ENCODE data around the gene SERPINB10. TPM values are rescaled to one million over a fixed set of nuclear protein-coding genes. Genes with fewer than 3 reads are reported as not detected.
"Not testable (repeated sequence)": the region's sequence is repeated elsewhere in the genome, so short reads cannot be mapped to it uniquely, and the experiment has no call there.

Gene SERPINB10
- total RNA-seq, 1 experiment from 2014 or later = not detected

DNA sequence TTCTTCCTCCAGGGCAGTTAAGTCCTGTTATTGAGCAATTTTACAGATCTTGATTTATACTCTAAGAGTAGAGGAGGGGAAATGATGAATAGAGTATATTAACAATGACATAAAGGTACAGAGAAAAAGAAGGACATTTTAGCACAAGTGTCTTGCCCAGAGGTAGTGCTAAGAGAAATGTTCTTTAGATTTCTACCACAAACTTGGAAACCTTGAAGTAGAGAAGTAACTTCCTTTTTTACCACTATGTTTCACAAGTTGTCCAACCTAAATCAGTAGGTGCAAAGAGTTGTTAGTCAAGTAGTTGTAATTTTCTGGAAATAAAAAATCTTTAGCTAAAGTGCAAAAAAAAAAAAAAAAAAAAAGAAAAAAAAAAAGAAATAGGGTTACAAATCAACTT lies 21.6 kb downstream of the SERPINB10 start:
- in situ Hi-C loops (cut with HindIII; ENCODE audit: low pct_unique_long_range_greater_than_20kb, low sequenced_read_pairs); DNase-seq (ENCODE audit: low read depth): not testable (repeated sequence)

DNA sequence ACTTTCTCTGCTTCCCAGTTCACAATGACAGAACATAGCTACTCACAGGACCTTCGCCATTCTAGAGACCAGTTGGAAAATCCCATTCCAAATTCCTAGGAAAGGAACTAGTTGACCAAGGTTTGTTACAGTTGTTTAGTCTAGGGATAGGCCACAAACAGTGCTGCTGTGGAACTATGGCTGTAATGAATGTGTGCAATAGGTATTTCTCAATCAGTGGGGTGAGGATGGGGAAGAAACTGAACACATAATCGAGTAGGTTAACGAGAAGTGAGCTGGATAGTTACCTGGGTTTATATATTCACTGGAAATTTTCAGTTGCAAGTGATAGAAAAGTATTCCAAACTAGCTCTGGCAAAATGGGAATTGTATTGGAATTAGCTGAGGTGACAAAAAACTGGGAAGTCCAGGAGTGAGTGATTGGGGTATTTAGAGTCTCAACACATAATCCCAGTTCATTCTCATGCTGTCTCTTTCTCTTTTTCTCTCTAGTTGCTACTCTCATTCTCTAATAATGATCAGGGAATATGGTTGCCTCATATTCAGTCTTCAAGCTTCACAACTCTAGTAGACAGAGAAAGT lies 23.1 kb downstream of the SERPINB10 start:
- in situ Hi-C loops (cut with HindIII; ENCODE audit: low pct_unique_long_range_greater_than_20kb, low sequenced_read_pairs) = no loop called here

DNA sequence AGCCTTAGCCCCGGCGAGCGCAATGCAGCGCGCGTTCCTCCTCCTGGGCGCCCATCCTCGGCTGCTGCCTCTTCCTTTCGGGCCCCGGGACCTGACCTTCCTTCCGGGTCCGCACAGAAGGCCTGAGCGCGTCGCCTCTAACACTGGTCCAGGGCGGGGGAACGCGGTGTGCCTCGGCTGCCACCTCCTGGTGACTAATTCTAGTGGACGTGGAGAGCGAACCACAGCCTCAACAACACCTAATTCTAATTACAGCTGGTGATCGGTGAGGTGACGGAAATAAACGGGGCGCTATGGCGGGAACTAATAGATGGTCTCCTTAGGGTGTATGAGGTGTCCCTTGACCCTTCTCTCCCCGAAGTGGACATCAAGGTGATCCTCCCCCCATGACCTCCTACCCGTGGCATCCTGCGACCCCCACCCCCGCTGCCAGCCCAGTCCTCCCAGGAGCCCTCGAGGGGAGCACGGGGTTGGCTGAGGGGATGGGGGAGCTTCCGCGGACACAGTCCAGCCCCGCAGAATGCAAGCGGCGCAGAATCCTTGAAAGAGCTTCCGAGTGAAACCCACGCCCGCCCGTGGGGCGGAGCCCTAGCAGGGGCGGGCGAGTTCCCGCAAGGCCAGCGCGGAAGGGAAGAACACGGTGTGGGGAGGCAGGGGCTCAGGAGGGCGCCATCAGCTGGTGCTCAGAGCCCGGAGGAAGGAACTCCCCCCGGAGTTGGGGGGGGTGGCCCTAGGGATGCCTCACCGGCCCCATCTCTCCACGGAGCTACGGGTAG lies 28.6 kb downstream of the SERPINB10 start:
- in situ Hi-C loops (cut with HindIII; ENCODE audit: low pct_unique_long_range_greater_than_20kb, low sequenced_read_pairs) = no loop called here
- peak; percentile 47 for DNase-seq (ENCODE audit: low read depth)

More for the DNA sequence above, 23.1 kb downstream of the SERPINB10 start:
- no peak for DNase-seq (ENCODE audit: low read depth)

DNA sequence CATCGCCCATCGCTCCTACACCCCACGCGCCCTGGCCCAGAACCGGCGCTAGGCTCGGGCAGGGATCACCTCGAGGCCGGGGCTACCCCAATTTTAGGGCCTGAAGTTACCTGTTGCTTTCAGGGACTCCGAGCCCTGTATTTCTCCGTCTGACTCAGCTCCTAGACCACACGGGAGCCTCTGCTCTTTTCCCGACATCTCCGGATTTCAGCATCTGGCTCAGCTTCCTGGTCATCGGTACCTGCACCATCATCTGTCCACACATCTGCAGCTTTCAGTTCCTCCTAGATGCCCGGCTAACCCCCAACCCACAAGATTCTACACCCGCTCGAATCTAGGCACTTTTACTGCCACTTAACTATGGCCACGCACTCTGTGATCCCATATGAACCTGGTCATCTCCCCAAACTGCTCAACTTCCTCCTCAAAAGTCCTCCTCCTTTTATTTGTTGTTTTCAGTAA lies 29.2 kb downstream of the SERPINB10 start:
- in situ Hi-C loops (cut with HindIII; ENCODE audit: low pct_unique_long_range_greater_than_20kb, low sequenced_read_pairs) = no loop called here
- no peak for DNase-seq (ENCODE audit: low read depth)

DNA sequence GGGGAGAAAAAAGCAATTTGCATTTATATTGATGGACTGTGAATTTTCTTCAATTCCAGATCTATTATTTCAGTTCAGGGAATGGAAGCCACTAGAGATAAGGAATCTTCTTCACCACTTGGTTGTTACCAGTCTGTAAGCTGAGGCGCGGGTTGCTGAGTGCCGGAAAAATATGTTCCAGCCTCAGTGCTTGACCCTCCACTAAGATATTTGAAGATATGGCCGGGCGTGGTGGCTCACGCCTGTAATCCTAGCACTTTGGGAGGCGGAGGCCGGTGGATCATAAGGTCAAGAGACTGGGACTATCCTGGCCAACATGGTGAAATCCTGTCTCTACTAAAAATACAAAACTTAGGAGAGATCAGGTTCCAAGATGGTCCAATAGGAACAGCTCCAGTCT lies 32.2 kb downstream of the SERPINB10 start:
- DNase-seq (ENCODE audit: low read depth) = no peak
- in situ Hi-C loops (cut with HindIII; ENCODE audit: low pct_unique_long_range_greater_than_20kb, low sequenced_read_pairs) = no loop called here

DNA sequence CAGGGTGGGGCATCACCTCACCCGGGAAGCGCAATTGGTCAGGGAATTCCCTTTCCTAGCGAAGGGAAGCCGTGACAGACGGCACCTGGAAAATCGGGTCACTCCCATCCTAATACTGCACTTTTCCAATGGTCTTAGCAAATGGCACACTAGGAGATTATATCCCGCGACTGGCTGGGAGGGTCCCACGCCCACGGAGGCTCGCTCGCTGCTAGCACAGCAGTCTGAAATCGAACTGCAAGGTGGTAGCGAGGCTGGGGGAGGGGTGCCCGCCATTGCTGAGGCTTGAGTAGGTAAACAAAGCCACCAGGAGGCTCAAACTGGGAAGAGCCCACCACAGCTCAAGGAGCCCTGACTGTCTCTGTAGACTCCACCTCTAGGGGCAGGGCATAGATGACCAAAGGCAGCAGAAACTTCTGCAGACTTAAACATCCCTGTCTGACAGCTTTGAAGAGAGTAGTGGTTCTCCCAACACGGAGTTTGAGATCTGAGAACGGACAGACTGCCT lies 32.8 kb downstream of the SERPINB10 start:
- DNase-seq (ENCODE audit: low read depth); in situ Hi-C loops (cut with HindIII; ENCODE audit: low pct_unique_long_range_greater_than_20kb, low sequenced_read_pairs): not testable (repeated sequence)

DNA sequence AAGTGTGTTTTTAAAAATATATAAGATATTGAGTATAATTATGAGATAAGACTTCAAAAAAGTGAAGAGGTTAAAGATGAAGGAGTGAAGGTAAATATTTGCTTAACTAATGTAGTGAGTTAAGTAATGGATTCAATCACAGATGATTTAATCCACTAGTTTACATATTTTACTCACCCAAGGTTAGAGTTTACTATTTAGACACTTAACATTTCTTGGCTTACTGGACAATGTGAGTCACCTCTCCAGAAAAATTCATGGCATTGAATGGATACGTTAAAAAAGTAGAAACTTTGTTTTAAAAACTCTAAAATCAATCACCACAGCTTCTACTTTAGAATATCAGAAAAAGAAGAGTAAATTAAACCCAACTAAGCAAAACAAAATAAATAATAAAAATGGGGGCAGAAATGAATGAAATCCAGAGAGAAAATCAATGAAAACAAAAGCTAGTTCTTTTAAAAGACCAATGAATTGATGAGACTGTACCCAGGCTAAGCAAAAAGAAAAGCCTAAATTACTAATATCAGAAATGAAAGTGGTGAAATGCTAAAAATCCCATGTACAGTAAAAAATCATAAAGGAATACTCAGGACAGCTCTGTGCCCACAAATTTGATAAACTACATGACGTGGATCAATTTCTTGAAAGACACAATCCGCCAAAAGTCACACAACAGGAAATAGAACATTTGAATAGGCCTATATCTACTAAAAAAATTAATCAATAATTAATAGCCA lies 39.5 kb downstream of the SERPINB10 start:
- in situ Hi-C loops (cut with HindIII; ENCODE audit: low pct_unique_long_range_greater_than_20kb, low sequenced_read_pairs) = no loop called here
- DNase-seq (ENCODE audit: low read depth) = no peak

DNA sequence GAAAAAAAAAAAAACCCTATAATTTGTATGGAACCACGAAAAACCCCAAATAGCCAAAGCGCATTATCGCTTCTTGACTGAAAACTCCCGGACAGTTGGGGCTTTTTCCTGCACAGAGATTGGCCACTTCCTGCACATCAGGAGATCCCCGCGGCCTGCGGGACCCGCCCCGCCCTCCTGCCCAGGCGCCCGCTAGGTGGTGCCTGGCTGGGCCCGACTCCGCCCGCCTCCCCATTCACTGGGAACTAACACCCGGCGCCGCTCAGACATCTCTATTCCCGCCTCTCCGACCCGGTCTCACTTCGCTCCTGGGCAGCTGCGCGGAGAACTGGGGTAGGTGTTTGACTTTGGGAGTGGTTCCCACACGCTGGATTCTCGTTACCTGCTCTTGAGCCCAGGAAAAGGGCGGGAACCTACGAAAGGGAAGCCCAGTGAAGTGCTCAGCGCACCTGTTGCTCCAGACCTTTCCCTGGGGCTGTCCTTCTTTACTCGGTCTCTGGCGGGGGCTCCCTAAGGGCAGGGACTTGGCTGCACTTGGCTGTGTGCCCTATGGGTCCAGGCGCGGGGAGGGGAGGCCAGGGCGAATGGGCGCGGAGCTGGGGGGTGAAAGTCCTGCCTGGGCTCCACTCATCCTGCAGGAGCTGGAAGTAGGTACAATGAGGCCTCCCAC lies 41.4 kb downstream of the SERPINB10 start, which contains the start of gene HMSD:
Gene HMSD, plus strand, starts transcription at position 234 of the 670 bp plus-strand sequence. CDS start 4,155 bp downstream, outside the sequence.
- no peak for DNase-seq (ENCODE audit: low read depth)
- in situ Hi-C loops (cut with HindIII; ENCODE audit: low pct_unique_long_range_greater_than_20kb, low sequenced_read_pairs) = no loop called here

DNA sequence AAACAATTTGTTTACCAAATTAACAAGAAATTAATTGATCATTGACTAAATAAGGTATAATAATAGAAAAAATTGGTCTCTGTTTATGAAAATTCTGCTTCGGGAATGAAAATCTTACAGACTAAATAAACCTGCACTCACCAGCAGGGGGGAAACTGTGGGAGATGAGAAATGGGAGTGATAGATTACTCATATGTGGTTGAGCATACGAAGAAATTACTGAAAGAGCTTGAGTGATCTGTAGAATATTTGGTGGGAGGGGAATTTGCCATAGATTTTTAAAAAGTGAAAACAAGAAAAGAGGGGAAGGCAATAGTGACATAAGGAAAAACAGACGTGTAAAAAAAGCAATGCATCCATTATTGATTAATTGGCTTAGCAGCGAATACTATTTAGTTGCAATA lies 43.5 kb downstream of the SERPINB10 start:
- in situ Hi-C loops (cut with HindIII; ENCODE audit: low pct_unique_long_range_greater_than_20kb, low sequenced_read_pairs) = no loop called here
- DNase-seq (ENCODE audit: low read depth) = no peak

DNA sequence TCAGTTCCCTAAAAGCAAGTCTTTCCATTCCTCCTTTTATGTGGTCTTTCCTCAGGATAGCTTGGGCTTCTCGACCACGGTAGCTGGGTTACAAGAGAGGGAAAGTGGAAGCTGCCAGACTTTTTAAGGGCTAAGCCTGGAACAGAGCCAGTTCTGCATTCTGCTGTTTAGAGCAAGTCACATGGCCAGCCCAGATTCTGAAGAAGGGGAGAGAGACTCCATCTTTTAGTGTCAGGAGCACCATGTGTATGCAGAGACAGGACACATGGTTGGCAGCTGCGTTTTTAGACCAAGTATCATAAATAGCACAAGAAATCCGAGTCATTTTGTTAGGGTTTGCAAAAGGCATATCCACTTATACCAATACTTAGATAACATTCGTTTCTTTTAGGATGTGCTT lies 46.1 kb downstream of the SERPINB10 start:
- DNase-seq (ENCODE audit: low read depth) = no peak
- in situ Hi-C loops (cut with HindIII; ENCODE audit: low pct_unique_long_range_greater_than_20kb, low sequenced_read_pairs) = no loop called here

DNA sequence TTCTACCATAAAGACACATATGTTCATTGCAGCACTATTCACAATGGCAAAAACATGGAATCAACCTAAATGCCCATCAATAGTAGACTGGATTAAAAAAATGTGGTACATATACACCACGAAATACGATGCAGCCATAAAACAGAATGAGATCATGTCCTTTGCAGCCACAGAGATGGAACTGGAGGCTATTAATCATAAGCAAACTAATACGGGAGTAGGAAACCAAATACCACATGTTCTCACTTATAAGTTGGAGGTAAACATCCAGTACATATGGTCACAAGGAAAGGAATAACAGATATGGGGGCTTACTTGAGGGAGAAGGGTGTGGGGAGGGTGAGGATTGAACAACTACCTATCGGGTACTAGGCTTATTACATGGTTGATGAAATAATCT lies 49.0 kb downstream of the SERPINB10 start:
- in situ Hi-C loops (cut with HindIII; ENCODE audit: low pct_unique_long_range_greater_than_20kb, low sequenced_read_pairs) = no loop called here
- DNase-seq (ENCODE audit: low read depth) = no peak

DNA sequence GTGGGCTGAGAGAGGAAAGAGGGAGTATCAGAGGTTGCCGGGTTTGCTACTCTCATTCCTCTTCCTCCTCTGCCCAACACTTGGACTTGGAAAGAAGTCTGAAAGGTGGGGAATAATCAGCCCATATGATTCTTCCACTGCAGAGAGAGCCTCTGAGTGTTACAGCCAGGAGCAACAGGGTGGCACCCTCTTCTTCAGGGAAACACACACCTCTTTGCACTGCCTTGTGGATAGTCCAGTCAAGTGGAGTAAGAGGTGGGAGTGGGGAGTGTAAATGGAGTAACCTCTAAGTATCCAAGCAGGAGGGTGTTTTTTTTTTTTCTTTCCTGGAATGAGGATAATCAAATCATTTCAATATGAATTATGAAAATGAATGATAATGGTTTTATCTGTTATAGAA lies 53.1 kb downstream of the SERPINB10 start:
- no peak for DNase-seq (ENCODE audit: low read depth)
- in situ Hi-C loops (cut with HindIII; ENCODE audit: low pct_unique_long_range_greater_than_20kb, low sequenced_read_pairs) = no loop called here

DNA sequence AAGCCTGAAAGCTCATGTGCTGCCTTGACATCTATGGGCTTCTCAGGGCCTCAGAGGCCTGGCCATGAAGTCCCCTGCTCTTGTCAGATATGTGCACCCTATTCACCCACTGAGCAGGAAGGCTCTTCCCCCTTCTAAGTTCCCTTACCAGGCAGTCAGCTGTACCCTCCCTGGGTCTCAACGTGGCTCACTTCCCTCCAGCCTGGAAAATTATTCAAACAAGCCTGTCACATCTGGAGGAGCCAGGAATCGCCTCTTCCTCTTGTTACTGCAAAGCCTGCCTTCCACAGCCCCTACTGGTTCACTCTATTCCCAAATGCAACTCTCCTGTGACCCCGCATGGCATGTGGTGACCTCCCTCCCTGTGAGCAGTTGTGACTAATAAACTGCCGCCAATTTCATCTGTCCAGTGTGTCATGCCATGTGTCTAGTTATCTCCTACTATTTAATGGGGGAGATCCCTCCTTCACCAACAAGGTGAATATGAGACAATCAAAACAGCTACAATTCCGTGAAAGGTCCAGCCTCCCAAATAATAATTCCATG lies 53.8 kb downstream of the SERPINB10 start:
- in situ Hi-C loops (cut with HindIII; ENCODE audit: low pct_unique_long_range_greater_than_20kb, low sequenced_read_pairs) = no loop called here
- DNase-seq (ENCODE audit: low read depth) = no peak

DNA sequence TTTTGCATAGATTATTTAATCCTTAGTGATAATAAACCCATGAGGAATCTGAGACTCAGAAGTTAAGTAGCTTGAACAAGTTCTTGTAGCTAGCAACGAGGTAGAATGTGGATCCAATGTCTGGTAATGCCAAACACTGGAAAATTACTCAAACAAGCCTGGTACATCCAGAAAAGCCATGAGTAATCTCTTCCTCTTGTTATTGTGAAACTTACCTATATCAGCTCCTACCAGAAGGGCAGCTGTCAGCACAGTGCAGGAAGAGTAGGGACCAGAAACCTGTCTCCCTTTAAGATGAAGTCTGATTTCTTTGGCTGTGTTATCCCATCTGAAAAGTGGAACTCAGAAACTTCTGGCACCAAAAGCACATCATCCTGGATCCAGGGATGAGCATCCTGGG lies 54.4 kb downstream of the SERPINB10 start:
- no peak for DNase-seq (ENCODE audit: low read depth)
- in situ Hi-C loops (cut with HindIII; ENCODE audit: low pct_unique_long_range_greater_than_20kb, low sequenced_read_pairs) = no loop called here

DNA sequence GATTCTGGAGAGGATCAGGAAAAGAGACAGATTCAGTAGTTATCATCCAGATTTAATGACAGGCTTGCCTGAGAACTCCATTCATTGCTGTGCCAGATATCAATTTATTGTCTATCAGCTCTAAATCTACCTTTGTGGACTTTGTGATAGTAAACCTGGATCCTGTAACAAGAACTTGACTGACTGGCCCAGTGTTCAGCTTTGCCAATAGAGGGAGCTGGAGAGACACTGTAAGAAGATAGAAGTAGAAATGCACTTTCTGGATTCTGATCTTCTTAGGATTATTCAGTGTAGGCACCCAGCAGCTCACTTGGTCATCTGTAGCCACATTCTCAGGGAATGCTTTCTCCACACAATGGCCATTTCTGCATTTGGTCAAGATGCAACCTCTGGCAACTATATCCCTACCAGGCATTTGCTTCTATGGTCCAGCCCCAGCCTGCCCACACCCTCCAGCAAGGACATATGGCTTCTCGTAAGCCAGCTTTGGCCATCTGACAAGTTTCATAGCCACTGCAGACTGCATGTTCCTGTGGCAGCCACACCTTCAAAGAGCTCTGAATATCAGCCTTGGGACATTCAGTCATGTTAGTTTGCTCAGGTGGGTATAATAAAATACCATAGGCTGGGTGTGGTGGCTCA lies 56.0 kb downstream of the SERPINB10 start:
- DNase-seq (ENCODE audit: low read depth) = peak; percentile 17
- in situ Hi-C loops (cut with HindIII; ENCODE audit: low pct_unique_long_range_greater_than_20kb, low sequenced_read_pairs) = no loop called here

DNA sequence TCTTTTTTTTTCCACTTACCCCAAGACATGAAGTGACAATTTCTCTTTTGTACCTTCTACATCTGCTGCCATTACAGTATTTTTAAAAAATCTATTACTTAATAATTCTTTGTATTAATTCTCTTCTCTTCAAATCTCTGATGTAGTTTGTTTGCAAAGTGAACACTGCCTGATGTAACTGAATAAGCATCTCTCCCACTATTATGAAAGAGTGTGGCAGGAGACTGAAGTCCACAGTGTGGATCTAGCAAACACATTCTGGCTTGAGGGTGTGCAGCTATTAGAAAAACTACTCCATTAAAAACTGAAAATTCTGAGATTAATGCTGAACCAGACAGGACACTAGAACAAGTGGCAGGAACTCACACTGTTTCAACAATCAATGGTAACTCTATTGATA lies 57.1 kb downstream of the SERPINB10 start:
- DNase-seq (ENCODE audit: low read depth) = no peak
- in situ Hi-C loops (cut with HindIII; ENCODE audit: low pct_unique_long_range_greater_than_20kb, low sequenced_read_pairs) = no loop called here

DNA sequence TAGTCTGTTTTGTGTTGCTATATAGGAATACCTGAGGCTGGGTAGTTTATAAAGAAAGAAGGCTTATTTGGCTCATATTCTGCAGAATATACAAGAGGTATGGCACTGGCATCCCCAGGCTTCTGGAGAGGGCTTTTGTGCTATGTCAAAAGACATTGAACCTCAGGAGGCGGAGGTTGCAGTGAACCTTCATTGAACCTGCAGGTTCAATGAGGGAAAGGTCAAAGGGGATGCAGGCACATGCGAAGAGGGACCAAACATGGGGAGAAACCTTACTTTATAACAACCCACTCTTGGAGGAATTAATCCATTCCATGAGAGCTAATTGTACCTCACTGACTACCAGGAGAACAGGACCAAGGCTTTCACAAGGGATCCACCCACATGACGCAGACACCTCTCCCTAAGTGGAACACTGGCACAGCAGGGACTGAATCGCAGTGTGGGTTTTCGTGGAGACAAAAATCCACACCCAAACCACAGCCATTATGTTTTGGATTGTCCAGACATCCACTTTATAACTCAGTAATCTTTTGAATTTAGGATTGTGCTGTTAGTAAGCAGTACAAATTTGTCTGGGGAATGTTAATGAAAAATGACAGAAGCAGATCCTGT lies 58.1 kb downstream of the SERPINB10 start:
- DNase-seq (ENCODE audit: low read depth) = no peak
- in situ Hi-C loops (cut with HindIII; ENCODE audit: low pct_unique_long_range_greater_than_20kb, low sequenced_read_pairs) = no loop called here

Measured in Caki2 (cell line).